DMS153 treated with DMSO at 0.1 percent for 48 hours (cell line): Measurements from ENCODE around the gene SEZ6L.
A peak's percentile ranks its signal among the peaks of the same experiment; 100 is the strongest.

Experiments used
- DNase-seq: peaks from one replicate; lab custom pipeline; 2025; ENCODE audit not compliant: unreplicated experiment; lab: John Stamatoyannopoulos, UW

SEZ6L gene

GRCh38 chr22:26169315-26170111 lies at the start of gene SEZ6L:
TSS of gene SEZ6L (plus strand) at chr22:26169462. CDS start at chr22:26169670, 208 bp downstream.
- peak; percentile 54 for DNase-seq

- no peak for DNase-seq
Observed at GRCh38 chr22:26122920-26123468, 46.3 kb upstream of the SEZ6L start.

- DNase-seq = no peak
Observed at GRCh38 chr22:26124991-26125725, 44.1 kb upstream of the SEZ6L start.

GRCh38 chr22:26127126-26127525 lies 42.1 kb upstream of the SEZ6L start:
- DNase-seq = no peak

- DNase-seq = no peak
Observed at GRCh38 chr22:26127556-26127955, 41.7 kb upstream of the SEZ6L start.

- no peak for DNase-seq
Observed at GRCh38 chr22:26131589-26132154, 37.6 kb upstream of the SEZ6L start.

- DNase-seq = no peak
Observed at GRCh38 chr22:26134654-26135330, 34.5 kb upstream of the SEZ6L start.

- DNase-seq = no peak
Observed at GRCh38 chr22:26135806-26136205, 33.5 kb upstream of the SEZ6L start.

- peak; percentile 77 for DNase-seq
Observed at GRCh38 chr22:26139310-26139709, 30.0 kb upstream of the SEZ6L start.

GRCh38 chr22:26141831-26142230 lies 27.4 kb upstream of the SEZ6L start:
- DNase-seq = no peak

GRCh38 chr22:26143806-26144325 lies 25.4 kb upstream of the SEZ6L start:
- DNase-seq = no peak

- no peak for DNase-seq
Observed at GRCh38 chr22:26159886-26160285, 9.4 kb upstream of the SEZ6L start.

GRCh38 chr22:26161746-26162145 lies 7.5 kb upstream of the SEZ6L start:
- DNase-seq = no peak

GRCh38 chr22:26162926-26163325 lies 6.3 kb upstream of the SEZ6L start:
- no peak for DNase-seq

- DNase-seq = no peak
Observed at GRCh38 chr22:26164174-26164573, 5.1 kb upstream of the SEZ6L start.

- no peak for DNase-seq
Observed at GRCh38 chr22:26168330-26168851, 871 bp upstream of the SEZ6L start.

GRCh38 chr22:26168939-26169314 lies 335 bp upstream of the SEZ6L start:
- peak; percentile 54 for DNase-seq

GRCh38 chr22:26170112-26170492 lies 840 bp downstream of the SEZ6L start:
- no peak for DNase-seq

- peak; percentile 48 for DNase-seq
Observed at GRCh38 chr22:26170795-26171580, 1.7 kb downstream of the SEZ6L start.
